ENCODE data around the gene KLHL9. TPM values are rescaled to one million over a fixed set of nuclear protein-coding genes. Genes with fewer than 3 reads are reported as not detected.
A peak's percentile ranks its signal among the peaks of the same experiment; 100 is the strongest.

Gene KLHL9
- total and polyA plus RNA-seq, 12 donors, result 6.0 to 14.3 (median 11.9) TPM

DNA sequence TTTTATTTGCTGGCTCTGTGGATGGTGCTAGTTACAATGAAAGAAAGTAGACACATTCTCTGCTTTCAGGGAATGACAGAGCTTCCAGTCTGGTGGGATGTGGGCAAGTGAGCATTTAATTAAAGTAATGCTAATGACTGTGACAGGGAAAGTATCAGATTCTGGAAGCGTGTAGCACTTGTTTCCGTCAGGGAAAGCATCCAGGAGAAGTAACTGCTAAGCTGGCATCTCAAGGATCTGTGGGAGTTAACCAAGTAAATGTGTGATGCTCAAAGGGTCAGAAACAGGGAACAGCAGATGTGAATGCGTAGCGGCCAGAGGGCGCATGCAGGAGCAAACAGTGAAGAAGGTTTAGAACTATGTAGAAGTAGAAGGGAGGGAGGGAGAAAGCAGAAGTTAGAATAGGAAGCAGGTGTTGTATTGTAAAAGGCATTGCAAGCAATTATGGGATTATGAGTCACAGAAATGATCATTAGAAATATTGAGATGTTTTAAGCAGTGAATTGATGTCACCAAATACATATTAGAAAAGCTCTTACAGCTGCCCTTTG is 12.2 kb downstream of the KLHL9 start:
- H3K9me3 ChIP-seq, result no peaks in the 10 kb centered on the region
- 87 to 88% methylated on average over 5 of the region's 5 CpGs for WGBS, 2 donors
- no peaks in the 10 kb centered on the region for H3K27me3 ChIP-seq
- ATAC-seq (no peak), DNase-seq (no peak)
- TF ChIP-seq, protein P1, sequence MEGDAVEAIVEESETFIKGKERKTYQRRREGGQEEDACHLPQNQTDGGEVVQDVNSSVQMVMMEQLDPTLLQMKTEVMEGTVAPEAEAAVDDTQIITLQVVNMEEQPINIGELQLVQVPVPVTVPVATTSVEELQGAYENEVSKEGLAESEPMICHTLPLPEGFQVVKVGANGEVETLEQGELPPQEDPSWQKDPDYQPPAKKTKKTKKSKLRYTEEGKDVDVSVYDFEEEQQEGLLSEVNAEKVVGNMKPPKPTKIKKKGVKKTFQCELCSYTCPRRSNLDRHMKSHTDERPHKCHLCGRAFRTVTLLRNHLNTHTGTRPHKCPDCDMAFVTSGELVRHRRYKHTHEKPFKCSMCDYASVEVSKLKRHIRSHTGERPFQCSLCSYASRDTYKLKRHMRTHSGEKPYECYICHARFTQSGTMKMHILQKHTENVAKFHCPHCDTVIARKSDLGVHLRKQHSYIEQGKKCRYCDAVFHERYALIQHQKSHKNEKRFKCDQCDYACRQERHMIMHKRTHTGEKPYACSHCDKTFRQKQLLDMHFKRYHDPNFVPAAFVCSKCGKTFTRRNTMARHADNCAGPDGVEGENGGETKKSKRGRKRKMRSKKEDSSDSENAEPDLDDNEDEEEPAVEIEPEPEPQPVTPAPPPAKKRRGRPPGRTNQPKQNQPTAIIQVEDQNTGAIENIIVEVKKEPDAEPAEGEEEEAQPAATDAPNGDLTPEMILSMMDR (IDR thresholded peaks at IDR 0.05), result no peak
- H3K4me3 ChIP-seq, result no peak overlapping the region
- H3K4me1 ChIP-seq, result peaks cover 0 to 36% (median 9%) of the 10 kb centered on the region in 9 donors
- H3K36me3 ChIP-seq, result peaks cover 0 to 55% (median 11%) of the 10 kb centered on the region in 9 donors
- H3K27ac ChIP-seq, result no peak overlapping the region
- intact Hi-C loops (cut with DNase I), result loop anchor here in 6 of 10 donors (5.0 to 10.0 kb wide), 3 partner anchors 74 to 472 kb away; no protein-coding TSS in a partner anchor

DNA sequence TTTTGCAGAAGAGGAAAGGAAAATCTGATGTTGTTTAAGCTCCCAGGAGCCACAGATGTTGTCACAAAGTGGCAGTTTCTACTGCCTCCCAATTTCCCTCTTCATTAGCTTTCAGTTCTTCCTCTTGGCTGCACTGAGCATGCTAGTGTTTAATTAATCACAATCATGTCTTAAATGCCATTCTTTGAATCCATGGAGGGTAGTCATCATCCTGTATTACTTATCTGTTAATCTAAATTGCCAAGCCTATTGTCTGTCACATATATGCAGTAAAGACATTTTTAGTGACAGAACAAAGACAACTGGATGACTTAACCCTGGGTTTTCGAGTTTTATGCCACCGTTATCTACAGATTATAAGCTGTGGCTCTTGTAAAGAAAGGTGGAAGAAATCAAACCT is 14.7 kb downstream of the KLHL9 start:
- H3K27me3 ChIP-seq, result no peaks in the 10 kb centered on the region
- DNase-seq, result no peak
- H3K4me3 ChIP-seq, result no peak overlapping the region
- WGBS, 2 donors, result 64 to 75% methylated on average over 2 of the region's 2 CpGs
- H3K36me3 ChIP-seq, result peaks cover 0 to 48% (median 11%) of the 10 kb centered on the region in 9 donors
- H3K9me3 ChIP-seq, result no peaks in the 10 kb centered on the region
- peaks cover 0 to 21% (median 3%) of the 10 kb centered on the region in 9 donors for H3K4me1 ChIP-seq
- intact Hi-C loops (cut with DNase I), result loop anchor here in 6 of 10 donors (5.0 to 10.0 kb wide), 3 partner anchors 77 to 474 kb away; no protein-coding TSS in a partner anchor
- no peak for ATAC-seq
- TF ChIP-seq, protein P1 (IDR thresholded peaks at IDR 0.05), result no peak
- no peak overlapping the region for H3K27ac ChIP-seq

GRCh38 chr9:21317956-21318923 is 17.0 kb downstream of the KLHL9 start:
- intact Hi-C loops (cut with DNase I), result loop anchor here in 5 of 10 donors (2.0 to 10.0 kb wide), 5 partner anchors 79 to 477 kb away; no protein-coding TSS in a partner anchor
- peaks cover 0 to 29% (median 6%) of the 10 kb centered on the region in 9 donors for H3K36me3 ChIP-seq
- peaks cover 0 to 21% (median 0%) of the 10 kb centered on the region in 9 donors for H3K4me1 ChIP-seq
- DNase-seq, result peak in 1 of 2 donors; percentile 34
- TF ChIP-seq, protein P1 (IDR thresholded peaks at IDR 0.05), result peak; percentile 32 to 79 (median 69)
- H3K27me3 ChIP-seq, result no peaks in the 10 kb centered on the region
- no peak overlapping the region for H3K4me3 ChIP-seq
- 18 to 20% methylated on average over 7 of the region's 7 CpGs for WGBS, 2 donors
- ATAC-seq, result peak in 7 of 8 donors; percentile 46 to 80 (median 64)
- H3K9me3 ChIP-seq, result no peaks in the 10 kb centered on the region
- no peak overlapping the region for H3K27ac ChIP-seq

GRCh38 chr9:21316860-21317259 is 18.3 kb downstream of the KLHL9 start:
- Histone ChIP-seq H3K9me3 (no peaks in the 10 kb centered on the region), H3K4me3 (no peak overlapping the region), H3K4me1 (peaks cover 0 to 21% (median 0%) of the 10 kb centered on the region in 9 donors), H3K36me3 (peaks cover 0 to 15% (median 2%) of the 10 kb centered on the region in 9 donors), H3K27ac (no peak overlapping the region), H3K27me3 (no peaks in the 10 kb centered on the region)
- WGBS, 2 donors, result 16 to 24% methylated on average over 3 of the region's 3 CpGs
- ATAC-seq, result no peak
- peak in 1 of 2 donors; percentile 12 for DNase-seq
- TF ChIP-seq, protein P1 (IDR thresholded peaks at IDR 0.05), result no peak
- intact Hi-C loops (cut with DNase I), result loop anchor here in 4 of 10 donors (5.0 to 10.0 kb wide), 4 partner anchors 118 to 478 kb away; no protein-coding TSS in a partner anchor
